K562 (cell line): Measurements from ENCODE around the gene MVB12B.

ENCODE experiments used
- ARHGAP35 ChIP-seq: fragments of 450-650 bp; IDR thresholded peaks from 2 replicates; pipeline ENCODE4 v1.6.1; 2018; ENCODE audit not compliant: partially characterized antibody
- CBFB ChIP-seq: sonication (generic); formaldehyde crosslinking; IDR thresholded peaks from 2 replicates; pipeline ENCODE4 v1.4.0; 2020; ENCODE audit warnings: mild to moderate bottlenecking, missing genetic modification reagents
- FOXA1 ChIP-seq: fragments of 450-650 bp; IDR thresholded peaks from 2 replicates; pipeline ENCODE4 v1.6.1; 2016; ENCODE audit warnings: mild to moderate bottlenecking, borderline replicate concordance
- FOXP1 ChIP-seq: sonication (generic); formaldehyde crosslinking; IDR thresholded peaks from 2 replicates; pipeline ENCODE4 v1.8.0; 2022; ENCODE audit warnings: mild to moderate bottlenecking, missing genetic modification reagents
- GABPB2 ChIP-seq: fragments of 250-450 bp; sonication (Bioruptor Pico); conservative IDR thresholded peaks from 2 replicates; pipeline ENCODE4 v1.5.1; 2021; ENCODE audit warnings: mild to moderate bottlenecking
- NFYB ChIP-seq: IDR thresholded peaks from 2 replicates; pipeline ENCODE4 v1.6.1; 2011; ENCODE audit warnings: mild to moderate bottlenecking, moderate library complexity; ENCODE audit not compliant: insufficient read length; ENCODE audit errors: extremely low read depth
- POLR2AphosphoS5 ChIP-seq: IDR thresholded peaks from 2 replicates; pipeline ENCODE4 v1.6.1; 2011; ENCODE audit warnings: mild to moderate bottlenecking, low read depth, low read length, moderate library complexity; ENCODE audit not compliant: control insufficient read depth, insufficient read depth
- REST ChIP-seq, 2 experiments: fragments of 450-650 bp; formaldehyde crosslinking in 1 of 2; IDR thresholded peaks; 2 replicates each; pipeline versions ENCODE4 v1.4.0 to v1.6.1; 2014 to 2020; ENCODE audit warnings: mild to moderate bottlenecking in 2 of 2, borderline replicate concordance in 1 of 2, low read depth in 1 of 2
- TF ChIP-seq, protein P1 (sequence below): fragments of 150-350 bp; conservative IDR thresholded peaks from 2 replicates; pipeline ENCODE4 v1.6.1; 2014; ENCODE audit warnings: low read length
- TF ChIP-seq, protein P2 (sequence below), 2 experiments: fragments of 450-650 bp in 1 of 2; sonication (generic) in 1 of 2; formaldehyde crosslinking; conservative IDR thresholded peaks; 2 replicates each; pipeline versions ENCODE4 v1.4.0 to v1.8.1; 2020 to 2022; ENCODE audit warnings: mild to moderate bottlenecking in 1 of 2, missing genetic modification reagents in 1 of 2

DNA sequence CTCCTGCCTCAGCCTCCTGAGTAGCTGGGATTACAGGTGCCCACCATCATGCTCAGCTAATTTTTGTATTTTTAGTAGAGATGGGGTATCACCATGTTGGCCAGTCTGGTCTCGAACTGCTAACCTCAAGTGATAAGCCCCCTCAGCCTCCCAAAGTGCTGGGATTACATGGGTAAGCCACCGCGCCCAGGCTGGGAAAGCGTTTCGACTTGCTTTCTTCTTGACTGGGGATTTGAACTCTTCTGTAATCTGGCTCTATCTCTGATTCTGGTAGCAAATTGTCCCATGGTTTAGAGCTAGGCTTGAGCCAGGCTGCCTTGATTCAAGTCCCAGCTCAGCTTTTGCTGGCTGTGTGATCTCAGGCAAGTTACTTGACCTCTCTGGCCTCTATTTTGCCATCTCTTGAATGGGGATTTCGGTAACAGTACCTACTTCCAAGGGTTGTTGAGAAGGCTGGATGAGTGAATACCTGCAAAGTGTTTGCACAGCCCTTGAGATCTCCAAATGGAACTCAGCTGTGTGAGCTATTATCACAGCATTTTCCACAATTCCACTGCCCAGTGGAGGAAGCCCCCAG, 20.5 kb upstream of the MVB12B start:
- TF ChIP-seq NFYB = no peak
- no peak for TF ChIP-seq ARHGAP35
- TF ChIP-seq, protein P1, sequence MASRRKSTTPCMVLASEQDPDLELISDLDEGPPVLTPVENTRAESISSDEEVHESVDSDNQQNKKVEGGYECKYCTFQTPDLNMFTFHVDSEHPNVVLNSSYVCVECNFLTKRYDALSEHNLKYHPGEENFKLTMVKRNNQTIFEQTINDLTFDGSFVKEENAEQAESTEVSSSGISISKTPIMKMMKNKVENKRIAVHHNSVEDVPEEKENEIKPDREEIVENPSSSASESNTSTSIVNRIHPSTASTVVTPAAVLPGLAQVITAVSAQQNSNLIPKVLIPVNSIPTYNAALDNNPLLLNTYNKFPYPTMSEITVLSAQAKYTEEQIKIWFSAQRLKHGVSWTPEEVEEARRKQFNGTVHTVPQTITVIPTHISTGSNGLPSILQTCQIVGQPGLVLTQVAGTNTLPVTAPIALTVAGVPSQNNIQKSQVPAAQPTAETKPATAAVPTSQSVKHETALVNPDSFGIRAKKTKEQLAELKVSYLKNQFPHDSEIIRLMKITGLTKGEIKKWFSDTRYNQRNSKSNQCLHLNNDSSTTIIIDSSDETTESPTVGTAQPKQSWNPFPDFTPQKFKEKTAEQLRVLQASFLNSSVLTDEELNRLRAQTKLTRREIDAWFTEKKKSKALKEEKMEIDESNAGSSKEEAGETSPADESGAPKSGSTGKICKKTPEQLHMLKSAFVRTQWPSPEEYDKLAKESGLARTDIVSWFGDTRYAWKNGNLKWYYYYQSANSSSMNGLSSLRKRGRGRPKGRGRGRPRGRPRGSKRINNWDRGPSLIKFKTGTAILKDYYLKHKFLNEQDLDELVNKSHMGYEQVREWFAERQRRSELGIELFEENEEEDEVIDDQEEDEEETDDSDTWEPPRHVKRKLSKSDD = no peak
- no peak for TF ChIP-seq GABPB2 (CRISPR knock-in tag)
- TF ChIP-seq POLR2AphosphoS5 = no peak
- TF ChIP-seq, protein P2, sequence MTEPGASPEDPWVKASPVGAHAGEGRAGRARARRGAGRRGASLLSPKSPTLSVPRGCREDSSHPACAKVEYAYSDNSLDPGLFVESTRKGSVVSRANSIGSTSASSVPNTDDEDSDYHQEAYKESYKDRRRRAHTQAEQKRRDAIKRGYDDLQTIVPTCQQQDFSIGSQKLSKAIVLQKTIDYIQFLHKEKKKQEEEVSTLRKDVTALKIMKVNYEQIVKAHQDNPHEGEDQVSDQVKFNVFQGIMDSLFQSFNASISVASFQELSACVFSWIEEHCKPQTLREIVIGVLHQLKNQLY (CRISPR knock-in tag; conservative IDR thresholded peaks at IDR 0.05) = no peak
- no peak for TF ChIP-seq FOXP1 (CRISPR knock-in tag)
- TF ChIP-seq CBFB = no peak
- TF ChIP-seq REST (IDR thresholded peaks at IDR 0.05; ENCODE audit: borderline replicate concordance) = no peak
- no peak for TF ChIP-seq REST (CRISPR knock-in tag; IDR thresholded peaks at IDR 0.05; ENCODE audit: low read depth)
- TF ChIP-seq FOXA1 = no peak
